Astrocyte of the spinal cord (primary cell): ENCODE data around the gene SYNGR1.

Source experiments
- DNase-seq: peaks from one replicate; pipeline ENCODE4 v3.0.0; 2011; ENCODE audit warnings: low read depth, low spot score
- H3K4me3 ChIP-seq: 2 replicates; pipeline ENCODE4 v1.5.1; 2011; ENCODE audit warnings: low read depth, mild to moderate bottlenecking, low read length, moderate library complexity
- CTCF ChIP-seq: IDR thresholded peaks from 2 replicates; pipeline ENCODE4 v1.5.1; 2012; ENCODE audit warnings: low read depth, mild to moderate bottlenecking, low read length, inconsistent platforms
- in situ Hi-C: cut with HindIII; loops from 2 replicates; pipeline ENCODE4 v1.10.0; 2017; ENCODE audit warnings: low sequenced_read_pairs

SYNGR1 gene

GRCh38 chr22:39344046-39344390 lies 5.8 kb upstream of the SYNGR1 start:
- no peak for TF ChIP-seq CTCF
- in situ Hi-C loops, result no loop called here
- no peak for DNase-seq
- no peak overlapping the region for H3K4me3 ChIP-seq

GRCh38 chr22:39345231-39345630 lies 4.6 kb upstream of the SYNGR1 start:
- no peak for DNase-seq
- H3K4me3 ChIP-seq, result no peak overlapping the region
- in situ Hi-C loops, result no loop called here
- TF ChIP-seq CTCF, result no peak

GRCh38 chr22:39348909-39349505 lies 784 bp upstream of the SYNGR1 start:
- peak overlapping the region; percentile 60 for H3K4me3 ChIP-seq
- DNase-seq, result no peak
- in situ Hi-C loops, result no loop called here
- TF ChIP-seq CTCF, result no peak

GRCh38 chr22:39349506-39349966 lies 255 bp upstream of the SYNGR1 start:
- in situ Hi-C loops, result no loop called here
- no peak for DNase-seq
- TF ChIP-seq CTCF, result no peak
- H3K4me3 ChIP-seq, result peak overlapping the region; percentile 60

GRCh38 chr22:39350757-39351688 lies 1.2 kb downstream of the SYNGR1 start:
- TF ChIP-seq CTCF, result no peak
- in situ Hi-C loops, result no loop called here
- H3K4me3 ChIP-seq, result peak overlapping the region; percentile 53
- no peak for DNase-seq

- H3K4me3 ChIP-seq, result no peak overlapping the region
- in situ Hi-C loops, result no loop called here
- peak; percentile 79 for DNase-seq
- no peak for TF ChIP-seq CTCF
These were observed 2.0 kb downstream of the SYNGR1 start for GRCh38 chr22:39351689-39352214.
